ENCODE results near the gene BRCC3.

Gene BRCC3

DNA sequence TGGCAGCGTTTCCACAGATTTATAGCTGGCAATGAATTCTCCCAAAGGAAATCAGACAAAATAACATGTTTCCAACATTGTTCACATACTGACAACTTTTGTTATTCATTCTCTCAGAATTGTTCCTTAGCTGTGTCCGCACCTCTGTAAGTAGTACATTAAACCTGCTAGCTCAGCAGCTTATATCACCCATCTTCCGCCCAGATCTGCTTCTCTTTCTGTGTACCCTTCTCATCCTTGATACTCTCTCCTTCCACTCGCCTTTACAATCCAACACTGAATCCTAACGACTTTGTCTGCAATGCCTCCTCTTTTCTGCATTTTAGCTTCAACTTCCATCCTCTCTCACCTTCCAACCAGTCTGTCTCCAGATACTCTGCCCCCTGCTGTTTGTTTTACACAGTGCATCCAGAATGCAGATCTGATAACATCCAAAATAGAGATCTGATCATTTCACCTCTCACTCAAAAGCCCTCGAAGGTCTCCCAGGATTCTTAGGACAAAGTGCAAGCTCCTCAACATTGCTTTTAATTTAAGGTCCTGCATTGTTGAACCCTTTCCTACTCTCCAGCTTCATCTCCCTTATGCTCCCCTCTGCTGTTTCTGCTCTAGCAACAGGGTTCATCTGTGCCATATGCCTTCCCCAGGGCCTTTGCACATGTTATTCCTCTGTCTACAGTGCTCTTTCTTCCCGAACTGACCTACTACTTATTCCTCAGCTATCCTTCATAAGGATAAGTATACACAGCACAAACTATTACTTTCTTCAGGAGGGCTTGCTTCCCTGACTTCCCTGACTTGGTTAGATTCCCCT is 77.6 kb downstream of the BRCC3 start:
- no peak overlapping the region for H3K4me3 Mint-ChIP-seq
- H3K27ac Mint-ChIP-seq = no peak overlapping the region
- no peak for ATAC-seq
- DNase-seq = peak; percentile 5 to 27
- H3K4me1 Mint-ChIP-seq = peaks cover 12% of the 10 kb centered on the region
- peaks cover 7 to 19% of the 10 kb centered on the region in 2 donors for H3K9me3 Mint-ChIP-seq
- H3K27me3 Mint-ChIP-seq = no peaks in the 10 kb centered on the region

- H3K4me3 Mint-ChIP-seq = no peak overlapping the region
- ATAC-seq (no peak), DNase-seq (no peak)
- no peak overlapping the region for H3K27ac Mint-ChIP-seq
- H3K27me3 Mint-ChIP-seq = no peaks in the 10 kb centered on the region
- no peaks in the 10 kb centered on the region for H3K4me1 Mint-ChIP-seq
- no peaks in the 10 kb centered on the region for H3K9me3 Mint-ChIP-seq
Measured at GRCh38 chrX:155169881-155170280, 98.6 kb downstream of the BRCC3 start.
